Myocyte (in vitro differentiated cells): ENCODE results near the gene LHX3. TPM values are rescaled to one million over a fixed set of nuclear protein-coding genes. Genes with fewer than 3 reads are reported as not detected.
A peak's percentile ranks its signal among the peaks of the same experiment; 100 is the strongest.
"Not testable (repeated sequence)": the region's sequence is repeated elsewhere in the genome, so short reads cannot be mapped to it uniquely, and the experiment has no call there.

ENCODE experiments used
- DNase-seq: peaks from one replicate; pipeline ENCODE4 v3.0.0-alpha.2; 2012; ENCODE audit warnings: low read depth
- total RNA-seq: library from RNA; depleted of rRNA; stranded (reverse); fragments of >200 nt; gene quantifications from 2 replicates; pipeline ENCODE4 v1.2.3, GENCODE V29; 2014

LHX3 gene
- total RNA-seq, 1 donor from 2014 or later = not detected

DNA sequence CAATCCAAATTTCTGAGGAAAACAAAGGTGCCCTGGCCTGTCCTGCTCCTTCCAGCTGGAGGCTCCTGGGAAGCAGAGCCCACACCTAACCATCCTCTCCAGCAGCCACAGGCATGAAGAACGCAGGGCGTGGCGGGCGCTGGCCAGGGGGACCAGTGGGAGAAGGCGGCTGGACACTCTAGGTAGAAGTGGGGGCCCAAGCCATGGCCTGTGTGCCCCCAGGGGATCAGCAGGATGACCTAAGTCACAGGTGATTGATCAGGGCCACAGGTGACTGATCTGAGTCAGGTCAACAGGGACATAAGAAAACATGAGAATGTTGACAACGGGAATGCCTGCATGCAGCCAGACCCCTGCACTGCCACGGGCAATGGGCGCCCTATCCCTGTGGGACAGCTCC lies 37.3 kb upstream of the LHX3 start:
- DNase-seq = no peak

GRCh38 chr9:136241542-136241941 lies 36.6 kb upstream of the LHX3 start:
- DNase-seq = no peak

GRCh38 chr9:136240941-136241340 lies 36.0 kb upstream of the LHX3 start:
- DNase-seq = no peak

DNA sequence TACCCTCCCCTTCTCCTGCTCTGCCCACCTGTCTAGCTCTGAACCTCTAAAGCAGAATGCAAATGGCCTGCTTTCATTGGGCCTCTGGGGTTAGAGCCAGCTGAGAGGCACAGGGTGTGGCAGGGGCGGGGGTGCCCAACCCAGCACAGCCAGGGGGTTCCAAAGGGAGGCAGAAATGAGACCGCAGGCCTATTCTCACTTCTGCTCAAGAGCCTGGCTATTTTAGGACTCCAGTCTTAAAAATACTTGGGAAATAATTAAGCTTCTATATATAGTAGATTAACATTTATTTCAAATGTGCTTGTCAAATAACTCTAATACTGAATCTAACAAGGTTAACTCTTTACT lies 35.0 kb upstream of the LHX3 start:
- DNase-seq = peak; percentile 61

GRCh38 chr9:136239135-136239982 lies 34.4 kb upstream of the LHX3 start:
- DNase-seq = no peak

- peak; percentile 6 for DNase-seq
These were observed 33.4 kb upstream of the LHX3 start for GRCh38 chr9:136238342-136238732.

DNA sequence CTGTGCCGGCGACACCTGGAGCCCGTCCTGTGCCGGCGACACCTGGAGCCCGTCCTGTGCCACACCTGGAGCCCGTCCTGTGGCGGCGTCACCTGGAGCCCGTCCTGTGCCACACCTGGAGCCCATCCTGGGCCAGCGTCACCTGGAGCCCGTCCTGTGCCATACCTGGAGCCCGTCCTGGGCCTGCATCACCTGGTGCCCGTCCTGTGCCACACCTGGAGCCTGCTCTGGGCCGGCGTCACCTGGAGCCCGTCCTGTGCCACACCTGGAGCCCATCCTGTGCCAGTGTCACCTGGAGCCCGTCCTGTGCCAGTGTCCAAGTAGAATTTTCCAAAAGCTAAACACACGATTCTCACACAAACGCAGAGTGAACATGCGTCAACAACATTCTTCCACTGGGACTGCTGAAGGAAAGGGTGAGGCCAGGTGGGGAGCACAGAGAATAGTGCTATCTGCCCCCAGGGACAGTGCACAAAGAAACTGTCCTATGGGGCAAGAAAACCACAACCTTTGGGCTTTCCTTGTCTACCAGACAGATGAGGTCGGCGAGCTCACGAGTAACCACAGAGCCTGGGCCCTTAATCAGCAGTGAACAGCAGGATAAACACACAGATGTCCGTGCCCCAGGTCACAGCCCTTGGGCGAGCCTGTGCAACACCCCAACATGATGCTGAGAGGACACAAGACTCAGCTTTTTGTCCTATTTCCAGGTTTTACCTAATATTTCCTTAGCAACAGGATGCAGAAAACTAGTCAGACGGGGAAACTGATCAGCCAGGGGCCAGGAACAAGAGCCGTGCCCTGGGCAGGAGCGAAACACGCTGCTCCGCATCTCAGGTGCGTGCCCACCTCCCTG lies 32.8 kb upstream of the LHX3 start:
- DNase-seq = peak; percentile 23

DNA sequence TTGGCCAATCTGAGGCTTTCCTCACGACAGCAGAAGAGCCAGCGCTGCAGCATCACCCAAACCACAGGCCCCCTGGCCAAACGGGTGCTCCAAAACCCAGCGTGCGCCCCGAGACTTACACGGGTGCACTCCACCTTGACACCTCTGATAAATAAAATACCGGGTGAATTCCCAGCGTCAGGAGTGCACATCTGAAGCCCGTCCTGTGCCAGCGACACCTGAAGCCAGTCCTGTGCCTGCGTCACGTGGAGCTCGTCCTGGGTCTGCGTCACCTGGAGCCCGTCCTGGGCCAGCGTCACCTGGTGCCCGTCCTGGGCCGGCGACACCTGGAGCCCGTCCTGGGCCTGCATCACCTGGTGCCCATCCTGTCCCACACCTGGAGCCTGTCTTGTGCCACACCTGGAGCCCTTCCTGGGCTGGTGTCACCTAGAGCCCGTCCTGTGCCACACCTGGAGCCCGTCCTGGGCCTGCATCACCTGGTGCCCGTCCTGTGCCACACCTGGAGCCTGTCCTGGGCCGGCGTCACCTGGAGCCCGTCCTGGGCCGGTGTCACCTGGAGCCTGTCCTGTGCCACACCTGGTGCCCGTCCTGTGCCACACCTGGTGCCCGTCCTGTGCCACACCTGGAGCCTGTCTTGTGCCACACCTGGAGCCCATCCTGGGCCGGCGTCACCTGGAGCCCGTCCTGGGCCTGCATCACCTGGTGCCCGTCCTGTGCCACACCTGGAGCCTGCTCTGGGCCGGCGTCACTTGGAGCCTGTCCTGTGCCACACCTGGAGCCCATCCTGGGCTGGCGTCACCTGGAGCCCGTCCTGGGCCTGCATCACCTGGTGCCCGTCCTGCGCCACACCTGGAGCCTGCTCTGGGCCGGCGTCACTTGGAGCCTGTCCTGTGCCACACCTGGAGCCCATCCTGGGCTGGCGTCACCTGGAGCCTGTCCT lies 31.8 kb upstream of the LHX3 start:
- DNase-seq = not testable (repeated sequence)

DNA sequence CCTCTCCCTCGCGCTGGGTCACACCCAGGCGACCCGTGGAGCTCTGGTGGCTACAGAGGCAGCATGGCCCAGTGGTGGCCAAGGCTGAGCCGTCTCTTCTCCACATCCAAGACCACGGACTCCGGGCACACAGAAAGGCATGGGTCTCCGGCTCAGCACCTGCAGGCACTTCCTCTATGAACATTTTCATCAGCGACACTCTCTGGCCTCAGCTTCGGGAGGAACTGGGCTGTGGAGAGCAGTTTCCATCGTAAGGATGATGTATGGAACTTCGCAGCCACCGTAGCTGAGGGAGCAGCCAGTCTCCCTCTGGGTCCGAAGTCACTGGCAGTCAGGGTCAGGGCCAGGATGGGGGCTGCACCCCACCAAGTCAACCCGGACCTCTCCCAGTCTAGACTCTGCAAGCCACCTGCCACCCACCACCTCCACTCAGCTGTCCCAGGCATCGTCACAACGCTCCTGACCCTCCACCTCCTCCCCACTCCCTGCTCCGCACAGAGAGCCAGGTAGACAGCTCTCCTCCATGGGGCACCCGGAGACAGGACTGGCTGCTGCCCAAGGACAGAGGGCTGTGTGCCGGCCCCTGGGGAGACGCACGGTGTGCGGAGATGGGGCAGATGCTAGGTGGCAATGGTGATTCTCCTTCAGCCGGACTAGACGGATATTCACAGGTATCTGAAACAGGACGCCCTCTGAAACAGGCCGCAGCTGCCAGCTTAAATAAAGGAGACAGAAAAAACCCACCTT lies 31.0 kb upstream of the LHX3 start:
- no peak for DNase-seq

- DNase-seq = no peak
These were observed 30.2 kb upstream of the LHX3 start for GRCh38 chr9:136235171-136235570.

DNA sequence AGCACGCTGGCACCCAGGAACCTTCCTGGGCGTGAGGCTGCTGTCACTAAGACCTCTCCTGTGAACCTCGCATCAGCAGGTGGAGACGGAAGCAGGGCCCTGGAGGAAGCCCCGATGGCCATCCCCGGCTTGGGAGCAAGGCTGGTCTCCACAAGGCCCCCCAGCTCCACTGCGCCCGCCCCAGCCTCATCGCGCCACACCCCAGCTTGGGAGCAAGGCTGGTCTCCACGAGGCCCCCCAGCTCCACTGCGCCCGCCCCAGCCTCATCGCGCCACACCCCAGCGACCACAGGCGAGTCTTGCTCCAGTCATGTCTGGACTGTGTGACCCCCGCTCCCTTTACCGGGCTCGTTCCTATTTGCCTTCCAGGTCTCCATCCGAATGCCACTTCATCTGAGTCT lies 29.7 kb upstream of the LHX3 start:
- no peak for DNase-seq

GRCh38 chr9:136233868-136234267 lies 28.9 kb upstream of the LHX3 start:
- no peak for DNase-seq

DNA sequence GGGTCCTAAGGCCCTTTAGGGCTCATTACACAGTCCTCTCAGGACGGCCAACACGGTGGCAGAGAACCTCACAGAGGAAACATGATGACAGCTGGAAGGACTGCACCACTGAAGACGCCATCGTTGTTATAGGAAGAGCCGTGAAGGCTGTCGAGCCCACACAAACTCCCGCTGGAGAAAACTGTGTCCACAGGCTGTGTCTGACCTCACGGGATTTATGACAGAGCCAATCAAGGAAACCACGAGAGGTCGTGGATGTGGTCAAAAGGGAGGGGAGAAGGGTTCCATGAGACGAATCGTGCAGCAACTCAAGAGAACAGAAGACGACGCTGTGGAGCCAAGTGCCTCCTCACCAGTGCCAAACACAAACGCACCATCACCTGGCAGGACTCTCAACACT lies 28.5 kb upstream of the LHX3 start:
- DNase-seq = no peak

GRCh38 chr9:136232969-136233368 lies 28.0 kb upstream of the LHX3 start:
- no peak for DNase-seq

DNA sequence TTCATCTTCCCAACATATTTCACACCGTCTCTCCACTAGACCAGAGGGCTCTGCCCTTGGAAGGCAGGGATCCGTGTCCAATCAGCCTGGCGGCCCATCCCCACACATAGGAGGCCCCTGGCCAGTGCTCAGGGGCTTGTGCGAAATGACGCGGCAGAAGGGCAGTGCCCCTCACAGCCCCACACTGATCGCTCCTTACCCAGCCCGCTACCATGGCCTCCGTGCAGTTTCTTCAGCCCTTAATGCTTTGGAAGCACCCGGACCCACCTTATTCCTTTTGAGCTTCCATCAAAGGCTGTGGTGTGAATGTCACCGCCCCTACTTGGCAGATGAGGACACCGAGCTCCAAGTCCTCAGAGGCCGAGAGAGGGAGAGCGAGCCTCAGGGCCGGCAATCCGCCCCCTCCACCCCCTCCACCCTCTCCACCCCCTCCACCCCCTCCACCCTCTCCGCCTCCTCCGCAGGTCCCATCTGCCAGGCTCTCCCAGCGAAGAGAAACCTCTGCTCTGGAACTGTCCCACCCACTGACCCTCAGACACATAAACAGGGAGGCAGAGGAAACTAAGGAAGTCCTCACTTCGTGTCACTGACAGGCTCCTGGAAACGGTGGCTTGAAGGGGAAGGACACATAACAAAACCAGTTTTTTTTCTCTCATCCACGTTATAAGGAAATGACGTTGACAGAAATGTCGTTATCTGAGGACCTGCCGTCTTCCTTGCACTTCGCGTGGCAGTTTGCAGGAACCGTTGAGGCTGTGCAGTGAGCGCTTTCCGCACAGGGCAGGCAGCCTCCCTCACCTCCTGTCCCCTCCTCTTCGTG lies 26.8 kb upstream of the LHX3 start:
- no peak for DNase-seq

DNA sequence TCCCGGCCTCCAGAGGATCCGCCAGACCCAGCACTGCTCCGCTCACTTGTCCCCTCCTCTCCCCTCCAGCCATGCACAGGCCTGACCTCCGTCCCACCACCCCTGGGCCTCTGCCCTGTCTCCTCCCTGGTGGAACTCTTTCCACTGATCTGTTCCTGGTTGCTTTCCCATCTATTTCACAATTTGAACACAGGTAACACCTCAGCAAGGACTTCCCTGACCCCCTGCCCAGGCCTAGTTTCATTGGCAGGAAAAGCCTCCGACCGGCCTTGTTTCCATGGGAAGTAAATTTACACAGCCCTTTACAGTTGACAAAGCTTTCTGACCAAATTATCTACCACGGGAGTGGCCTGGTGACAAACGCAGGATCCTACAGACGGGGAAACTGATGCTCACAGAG lies 25.8 kb upstream of the LHX3 start:
- no peak for DNase-seq

GRCh38 chr9:136230365-136230764 lies 25.4 kb upstream of the LHX3 start:
- no peak for DNase-seq

- no peak for DNase-seq
These were observed 24.5 kb upstream of the LHX3 start for GRCh38 chr9:136229096-136230065.
